ENCODE measurements around the gene KBTBD4. TPM values are rescaled to one million over a fixed set of nuclear protein-coding genes. Genes with fewer than 3 reads are reported as not detected.
A peak's percentile ranks its signal among the peaks of the same experiment; 100 is the strongest.

KBTBD4 gene
- total and polyA plus RNA-seq, 2 of the 13 experiments (the other 11 are each of a cell fraction or from before 2014, with no cell fraction given): 8.5 to 12.8 TPM

- TF ChIP-seq ZNF687 (CRISPR knock-in tag; IDR thresholded peaks at IDR 0.05) (peak; percentile 93), AGO1 (IDR thresholded peaks at IDR 0.05; ENCODE audit: low read depth, low read length, poor library complexity, severe bottlenecking) (no peak), ZNF33B (CRISPR knock-in tag; IDR thresholded peaks at IDR 0.05) (peak; percentile 78; the same call in 1 of the 2 replicates), ZNF383 (CRISPR knock-in tag; IDR thresholded peaks at IDR 0.05; ENCODE audit: borderline replicate concordance) (no peak), PRPF4 (IDR thresholded peaks at IDR 0.05; ENCODE audit: low read depth, low read length, poor library complexity, severe bottlenecking) (no peak), ZBTB46 (CRISPR knock-in tag; IDR thresholded peaks at IDR 0.05; ENCODE audit: borderline replicate concordance) (no peak), RXRB (CRISPR knock-in tag; IDR thresholded peaks at IDR 0.05; ENCODE audit: borderline replicate concordance) (no peak), ZNF709 (CRISPR knock-in tag; IDR thresholded peaks at IDR 0.05) (no peak; the same call in 1 of the 2 replicates), ZKSCAN1 (IDR thresholded peaks at IDR 0.05; ENCODE audit: low read length) (no peak), TBP (CRISPR knock-in tag; IDR thresholded peaks at IDR 0.05) (no peak), YY1 (IDR thresholded peaks at IDR 0.05; ENCODE audit: insufficient read depth, insufficient replicate concordance, low read depth, low read length) (peak; percentile 92), AKNA (CRISPR knock-in tag; IDR thresholded peaks at IDR 0.05; ENCODE audit: borderline replicate concordance) (no peak), ZNF607 (CRISPR knock-in tag; IDR thresholded peaks at IDR 0.05; ENCODE audit: borderline replicate concordance) (peak; percentile 95), DMAP1 (CRISPR knock-in tag; IDR thresholded peaks at IDR 0.05) (peak; percentile 71), GMEB1 (CRISPR knock-in tag; IDR thresholded peaks at IDR 0.05; ENCODE audit: borderline replicate concordance) (peak; percentile 30; the same call in 1 of the 2 replicates)
Measured at GRCh38 chr11:47565340-47566148, 13.2 kb downstream of the KBTBD4 start, which contains the start of gene PTPMT1 (continued).
